ENCODE data around the gene ANAPC16.
A peak's percentile ranks its signal among the peaks of the same experiment; 100 is the strongest.

ANAPC16 gene

GRCh38 chr10:72201293-72201692, 14.5 kb upstream of the ANAPC16 start:
- no peak overlapping the region for H3K4me3 ChIP-seq (ENCODE audit: low read length in 2 of 2)
- no peaks in the 10 kb centered on the region for H3K27me3 ChIP-seq (ENCODE audit: control insufficient read depth in 3 of 3, insufficient read depth in 3 of 3, low read depth in 1 of 3, low read length in 3 of 3)
- no peak overlapping the region for H3K14ac ChIP-seq (ENCODE audit: low read length)
- no peaks in the 10 kb centered on the region for H3K4me1 ChIP-seq (ENCODE audit: control insufficient read depth in 2 of 2, insufficient read depth in 1 of 2, low read depth in 1 of 2, low read length in 2 of 2)
- H3K27ac ChIP-seq (replicated peaks; ENCODE audit: low read length): no peak overlapping the region
- H4K8ac ChIP-seq (ENCODE audit: low read depth, low read length): no peak overlapping the region
- no peak overlapping the region for H3K23ac ChIP-seq (ENCODE audit: low read depth, low read length, poor library complexity)
- no peak overlapping the region for H3K4ac ChIP-seq (ENCODE audit: low read length)
- H3K79me1 ChIP-seq (ENCODE audit: low read depth, low read length): no peaks in the 10 kb centered on the region
- H2BK12ac ChIP-seq (ENCODE audit: low read length): no peak overlapping the region
- H2AK5ac ChIP-seq (ENCODE audit: low read depth, low read length): no peak overlapping the region
- no peak overlapping the region for H2BK120ac ChIP-seq (ENCODE audit: low read depth, low read length)
- H2BK15ac ChIP-seq (ENCODE audit: low read length): no peak overlapping the region
- no peak overlapping the region for H3K18ac ChIP-seq (ENCODE audit: low read length)
- peak overlapping the region; percentile 24 for H2BK5ac ChIP-seq (ENCODE audit: low read length)
- WGBS, 2 donors (ENCODE audit: extremely low coverage in 2 of 2, insufficient read length in 2 of 2, insufficient replicate concordance in 1 of 2): no CpG with 5 or more reads among the region's 5 CpGs
- no peak overlapping the region for H3K4me2 ChIP-seq (ENCODE audit: insufficient read depth, low read length, poor library complexity, severe bottlenecking)
- peaks cover 3 to 55% of the 10 kb centered on the region in 2 donors for H3K36me3 ChIP-seq (replicated peaks in 1 of 2; ENCODE audit: control insufficient read depth in 2 of 2, insufficient read depth in 2 of 2, low read length in 2 of 2)
- no peak for DNase-seq (ENCODE audit: low spot score)
- H3K9me3 ChIP-seq (replicated peaks in 1 of 2; ENCODE audit: control insufficient read depth in 2 of 2, insufficient read depth in 1 of 2, low read depth in 1 of 2, low read length in 2 of 2): no peaks in the 10 kb centered on the region
- no peak overlapping the region for H3K9ac ChIP-seq (ENCODE audit: low read depth, low read length, poor library complexity)
- H2AFZ ChIP-seq (ENCODE audit: low read length): no peak overlapping the region
- H4K91ac ChIP-seq (ENCODE audit: low read depth, low read length, poor library complexity): no peak overlapping the region

DNA sequence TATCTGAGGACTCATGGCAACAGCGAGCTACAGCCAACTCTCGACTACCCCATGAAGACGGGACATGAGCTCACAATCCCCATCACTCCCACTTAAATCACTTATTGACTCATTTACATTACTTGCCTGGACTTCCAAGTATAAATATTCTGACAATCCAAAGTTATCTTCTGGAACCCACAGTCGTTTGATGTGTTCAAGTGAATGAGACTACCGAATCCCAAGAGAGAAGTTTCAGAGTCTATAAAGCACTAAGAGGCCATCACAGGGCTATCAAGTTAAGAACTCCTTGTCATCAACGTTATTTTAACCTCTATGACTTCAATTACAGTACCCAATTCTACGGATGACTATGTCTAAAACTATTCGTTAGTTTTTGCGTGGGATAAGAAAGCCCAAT, 11.5 kb upstream of the ANAPC16 start:
- H3K4me2 ChIP-seq (ENCODE audit: insufficient read depth, low read length, poor library complexity, severe bottlenecking): no peak overlapping the region
- no peak overlapping the region for H3K14ac ChIP-seq (ENCODE audit: low read length)
- H3K9ac ChIP-seq (ENCODE audit: low read depth, low read length, poor library complexity): no peak overlapping the region
- H2BK12ac ChIP-seq (ENCODE audit: low read length): no peak overlapping the region
- no peak overlapping the region for H2BK120ac ChIP-seq (ENCODE audit: low read depth, low read length)
- H3K79me1 ChIP-seq (ENCODE audit: low read depth, low read length): no peaks in the 10 kb centered on the region
- no peak overlapping the region for H3K4ac ChIP-seq (ENCODE audit: low read length)
- H3K27me3 ChIP-seq (ENCODE audit: control insufficient read depth in 3 of 3, insufficient read depth in 3 of 3, low read depth in 1 of 3, low read length in 3 of 3): no peaks in the 10 kb centered on the region
- no peak overlapping the region for H4K8ac ChIP-seq (ENCODE audit: low read depth, low read length)
- no peak for DNase-seq (ENCODE audit: low spot score)
- WGBS, 2 donors (ENCODE audit: extremely low coverage in 2 of 2, insufficient read length in 2 of 2, insufficient replicate concordance in 1 of 2): no CpG with 5 or more reads among the region's 9 CpGs
- no peak overlapping the region for H2AFZ ChIP-seq (ENCODE audit: low read length)
- no peak overlapping the region for H2BK5ac ChIP-seq (ENCODE audit: low read length)
- H3K23ac ChIP-seq (ENCODE audit: low read depth, low read length, poor library complexity): no peak overlapping the region
- H4K91ac ChIP-seq (ENCODE audit: low read depth, low read length, poor library complexity): no peak overlapping the region
- no peaks in the 10 kb centered on the region for H3K9me3 ChIP-seq (replicated peaks in 1 of 2; ENCODE audit: control insufficient read depth in 2 of 2, insufficient read depth in 1 of 2, low read depth in 1 of 2, low read length in 2 of 2)
- peaks cover 3 to 63% of the 10 kb centered on the region in 2 donors for H3K36me3 ChIP-seq (replicated peaks in 1 of 2; ENCODE audit: control insufficient read depth in 2 of 2, insufficient read depth in 2 of 2, low read length in 2 of 2)
- H2BK15ac ChIP-seq (ENCODE audit: low read length): no peak overlapping the region
- H3K4me3 ChIP-seq (ENCODE audit: low read length in 2 of 2): no peak overlapping the region
- no peak overlapping the region for H3K18ac ChIP-seq (ENCODE audit: low read length)
- no peak overlapping the region for H3K27ac ChIP-seq (replicated peaks; ENCODE audit: low read length)
- no peak overlapping the region for H2AK5ac ChIP-seq (ENCODE audit: low read depth, low read length)
- no peaks in the 10 kb centered on the region for H3K4me1 ChIP-seq (ENCODE audit: control insufficient read depth in 2 of 2, insufficient read depth in 1 of 2, low read depth in 1 of 2, low read length in 2 of 2)

DNA sequence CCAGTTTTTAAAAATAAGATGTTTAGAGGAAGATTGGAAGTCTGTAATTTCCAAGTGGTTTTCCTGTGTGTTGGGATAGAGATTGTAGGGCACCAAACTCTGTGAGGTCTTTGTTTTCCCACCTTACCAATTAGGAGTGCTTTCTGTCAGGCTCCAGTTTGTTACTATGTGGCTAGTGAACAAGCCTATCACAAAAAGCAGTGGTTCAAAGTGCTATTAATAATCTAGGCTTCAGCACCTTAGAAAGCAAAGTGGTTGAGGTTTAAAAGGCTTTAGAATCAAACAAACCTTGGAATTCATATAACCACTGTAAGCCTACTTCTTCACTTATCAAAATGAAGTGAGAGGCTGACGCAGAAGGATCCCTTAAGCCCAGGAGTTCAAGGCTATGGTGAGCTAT, 11.1 kb upstream of the ANAPC16 start:
- Histone ChIP-seq H3K4me1 (ENCODE audit: control insufficient read depth in 2 of 2, insufficient read depth in 1 of 2, low read depth in 1 of 2, low read length in 2 of 2) (no peaks in the 10 kb centered on the region), H3K79me1 (ENCODE audit: low read depth, low read length) (no peaks in the 10 kb centered on the region), H2BK12ac (ENCODE audit: low read length) (no peak overlapping the region), H3K27me3 (ENCODE audit: control insufficient read depth in 3 of 3, insufficient read depth in 3 of 3, low read depth in 1 of 3, low read length in 3 of 3) (no peaks in the 10 kb centered on the region), H2BK5ac (ENCODE audit: low read length) (no peak overlapping the region), H2AK5ac (ENCODE audit: low read depth, low read length) (no peak overlapping the region), H3K36me3 (replicated peaks in 1 of 2; ENCODE audit: control insufficient read depth in 2 of 2, insufficient read depth in 2 of 2, low read length in 2 of 2) (peaks cover 3 to 67% of the 10 kb centered on the region in 2 donors), H4K91ac (ENCODE audit: low read depth, low read length, poor library complexity) (no peak overlapping the region), H3K9ac (ENCODE audit: low read depth, low read length, poor library complexity) (no peak overlapping the region), H3K18ac (ENCODE audit: low read length) (no peak overlapping the region), H3K4ac (ENCODE audit: low read length) (no peak overlapping the region), H2BK120ac (ENCODE audit: low read depth, low read length) (no peak overlapping the region), H4K8ac (ENCODE audit: low read depth, low read length) (no peak overlapping the region), H2BK15ac (ENCODE audit: low read length) (no peak overlapping the region), H3K23ac (ENCODE audit: low read depth, low read length, poor library complexity) (no peak overlapping the region), H3K4me3 (ENCODE audit: low read length in 2 of 2) (no peak overlapping the region), H3K4me2 (ENCODE audit: insufficient read depth, low read length, poor library complexity, severe bottlenecking) (no peak overlapping the region), H3K14ac (ENCODE audit: low read length) (no peak overlapping the region), H2AFZ (ENCODE audit: low read length) (no peak overlapping the region), H3K9me3 (replicated peaks in 1 of 2; ENCODE audit: control insufficient read depth in 2 of 2, insufficient read depth in 1 of 2, low read depth in 1 of 2, low read length in 2 of 2) (no peaks in the 10 kb centered on the region), H3K27ac (replicated peaks; ENCODE audit: low read length) (no peak overlapping the region)
- no peak for DNase-seq (ENCODE audit: low spot score)
- no CpG with 5 or more reads among the region's 1 CpG for WGBS, 2 donors (ENCODE audit: extremely low coverage in 2 of 2, insufficient read length in 2 of 2, insufficient replicate concordance in 1 of 2)

DNA sequence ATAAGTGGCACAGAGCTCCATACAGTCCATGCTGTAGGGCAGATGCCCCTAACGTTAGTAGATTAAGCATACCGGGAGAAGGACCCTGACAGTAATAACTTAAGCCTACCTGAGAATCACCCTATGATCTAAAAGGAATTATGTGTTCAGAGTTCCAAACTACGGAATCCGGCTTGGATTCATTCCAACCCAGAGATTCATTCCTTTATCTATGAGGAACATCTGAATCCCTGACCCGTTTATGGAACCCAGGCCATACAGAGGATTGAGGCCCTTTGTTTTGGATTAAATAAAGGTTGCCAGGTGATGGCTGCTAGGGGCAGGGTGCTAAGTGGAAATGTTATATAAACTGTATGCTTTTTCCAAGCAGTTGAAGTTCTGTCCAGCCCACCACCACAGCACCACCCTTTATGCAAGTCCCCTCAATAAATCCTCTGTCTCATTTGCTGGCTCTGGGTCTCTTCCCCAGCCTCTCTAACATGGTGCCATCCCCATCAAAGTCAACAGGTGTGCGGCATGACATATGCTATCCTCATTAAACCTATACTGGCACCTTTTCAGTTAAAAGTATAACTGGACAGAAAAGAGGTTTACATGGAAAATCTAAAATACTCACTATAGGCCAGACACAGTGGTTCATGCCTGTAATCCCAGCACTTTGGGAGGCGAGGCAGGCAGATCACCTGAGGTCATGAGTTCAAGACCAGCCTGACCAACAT, 9.1 kb upstream of the ANAPC16 start:
- Histone ChIP-seq H3K4me3 (ENCODE audit: low read length in 2 of 2) (no peak overlapping the region), H2BK5ac (ENCODE audit: low read length) (no peak overlapping the region), H4K91ac (ENCODE audit: low read depth, low read length, poor library complexity) (no peak overlapping the region), H3K27me3 (ENCODE audit: control insufficient read depth in 3 of 3, insufficient read depth in 3 of 3, low read depth in 1 of 3, low read length in 3 of 3) (no peaks in the 10 kb centered on the region), H2AK5ac (ENCODE audit: low read depth, low read length) (no peak overlapping the region), H3K36me3 (replicated peaks in 1 of 2; ENCODE audit: control insufficient read depth in 2 of 2, insufficient read depth in 2 of 2, low read length in 2 of 2) (peaks cover 6 to 64% of the 10 kb centered on the region in 2 donors), H3K9me3 (replicated peaks in 1 of 2; ENCODE audit: control insufficient read depth in 2 of 2, insufficient read depth in 1 of 2, low read depth in 1 of 2, low read length in 2 of 2) (no peaks in the 10 kb centered on the region), H3K27ac (replicated peaks; ENCODE audit: low read length) (no peak overlapping the region), H3K4me1 (ENCODE audit: control insufficient read depth in 2 of 2, insufficient read depth in 1 of 2, low read depth in 1 of 2, low read length in 2 of 2) (no peaks in the 10 kb centered on the region), H4K8ac (ENCODE audit: low read depth, low read length) (no peak overlapping the region), H3K4ac (ENCODE audit: low read length) (no peak overlapping the region), H3K4me2 (ENCODE audit: insufficient read depth, low read length, poor library complexity, severe bottlenecking) (no peak overlapping the region), H2BK120ac (ENCODE audit: low read depth, low read length) (no peak overlapping the region), H3K18ac (ENCODE audit: low read length) (no peak overlapping the region), H3K23ac (ENCODE audit: low read depth, low read length, poor library complexity) (no peak overlapping the region), H3K14ac (ENCODE audit: low read length) (no peak overlapping the region), H3K79me1 (ENCODE audit: low read depth, low read length) (no peaks in the 10 kb centered on the region), H2AFZ (ENCODE audit: low read length) (no peak overlapping the region), H2BK15ac (ENCODE audit: low read length) (no peak overlapping the region), H3K9ac (ENCODE audit: low read depth, low read length, poor library complexity) (no peak overlapping the region), H2BK12ac (ENCODE audit: low read length) (no peak overlapping the region)
- no CpG with 5 or more reads among the region's 7 CpGs for WGBS, 2 donors (ENCODE audit: extremely low coverage in 2 of 2, insufficient read length in 2 of 2, insufficient replicate concordance in 1 of 2)
- DNase-seq (ENCODE audit: low spot score): no peak
